ENCODE measurements around the gene MED26.

DNA sequence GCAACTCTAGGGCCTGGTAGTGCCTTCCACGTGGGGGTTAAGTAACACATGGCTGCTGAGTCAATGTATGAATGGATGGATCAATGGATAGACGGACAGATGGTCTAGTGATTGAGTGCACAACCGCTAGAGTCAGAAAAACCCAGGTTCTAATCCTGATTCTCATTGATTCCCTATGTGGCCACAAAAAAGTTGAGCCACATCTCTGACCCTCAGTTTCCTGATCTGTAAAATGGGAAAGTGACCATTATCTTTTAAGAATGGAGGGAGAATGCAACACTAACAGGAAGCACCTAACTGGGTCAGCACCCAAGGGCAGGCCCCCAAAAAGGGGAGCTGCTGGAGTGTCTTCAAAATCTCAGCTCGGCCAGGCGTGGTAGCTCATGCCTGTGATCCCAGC, 29.4 kb upstream of the MED26 start:
- no peak for TF ChIP-seq POLR2AphosphoS5 (IDR thresholded peaks at IDR 0.05)
- TF ChIP-seq POLR2A (IDR thresholded peaks at IDR 0.05), result no peak
- TF ChIP-seq, protein P1, sequence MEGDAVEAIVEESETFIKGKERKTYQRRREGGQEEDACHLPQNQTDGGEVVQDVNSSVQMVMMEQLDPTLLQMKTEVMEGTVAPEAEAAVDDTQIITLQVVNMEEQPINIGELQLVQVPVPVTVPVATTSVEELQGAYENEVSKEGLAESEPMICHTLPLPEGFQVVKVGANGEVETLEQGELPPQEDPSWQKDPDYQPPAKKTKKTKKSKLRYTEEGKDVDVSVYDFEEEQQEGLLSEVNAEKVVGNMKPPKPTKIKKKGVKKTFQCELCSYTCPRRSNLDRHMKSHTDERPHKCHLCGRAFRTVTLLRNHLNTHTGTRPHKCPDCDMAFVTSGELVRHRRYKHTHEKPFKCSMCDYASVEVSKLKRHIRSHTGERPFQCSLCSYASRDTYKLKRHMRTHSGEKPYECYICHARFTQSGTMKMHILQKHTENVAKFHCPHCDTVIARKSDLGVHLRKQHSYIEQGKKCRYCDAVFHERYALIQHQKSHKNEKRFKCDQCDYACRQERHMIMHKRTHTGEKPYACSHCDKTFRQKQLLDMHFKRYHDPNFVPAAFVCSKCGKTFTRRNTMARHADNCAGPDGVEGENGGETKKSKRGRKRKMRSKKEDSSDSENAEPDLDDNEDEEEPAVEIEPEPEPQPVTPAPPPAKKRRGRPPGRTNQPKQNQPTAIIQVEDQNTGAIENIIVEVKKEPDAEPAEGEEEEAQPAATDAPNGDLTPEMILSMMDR (IDR thresholded peaks at IDR 0.05), result no peak
